GM12891 (cell line): Measurements from ENCODE around the gene TNS3.

Experiments
- PAX5 ChIP-seq: IDR thresholded peaks from 2 replicates; pipeline ENCODE4 v1.6.1; 2011; ENCODE audit warnings: low read length, moderate library complexity, mild to moderate bottlenecking; ENCODE audit not compliant: insufficient read depth, severe bottlenecking
- POLR2A ChIP-seq: IDR thresholded peaks from 2 replicates; pipeline ENCODE4 v1.6.1; 2011; ENCODE audit warnings: low read depth, low read length, control low read depth
- POLR2AphosphoS5 ChIP-seq: IDR thresholded peaks from 2 replicates; pipeline ENCODE4 v1.6.1; 2011; ENCODE audit warnings: low read depth, low read length, control low read depth
- POU2F2 ChIP-seq: IDR thresholded peaks from 2 replicates; pipeline ENCODE4 v1.6.1; 2011; ENCODE audit warnings: low read depth, mild to moderate bottlenecking, control low read depth, low read length, moderate library complexity
- SPI1 ChIP-seq: IDR thresholded peaks from 2 replicates; pipeline ENCODE4 v1.6.1; 2011; ENCODE audit warnings: low read depth, low read length, control low read depth
- TAF1 ChIP-seq: IDR thresholded peaks from 2 replicates; pipeline ENCODE4 v1.6.1; 2011; ENCODE audit warnings: low read depth, low read length, control low read depth

GRCh38 chr7:47488201-47488968, 93.5 kb downstream of the TNS3 start:
- no peak for TF ChIP-seq TAF1
- no peak for TF ChIP-seq POLR2A
- no peak for TF ChIP-seq POLR2AphosphoS5
- TF ChIP-seq PAX5 = no peak
- TF ChIP-seq SPI1 = no peak
- no peak for TF ChIP-seq POU2F2
